Activated CD8-positive, alpha-beta memory T cell treated with anti-CD3 and anti-CD28 coated beads for 24 hours (primary cell): ENCODE data around the gene ANGPTL2.

Experiments
- DNase-seq: peaks from one replicate; pipeline ENCODE4 v3.0.0-alpha.2; 2020

Gene ANGPTL2

GRCh38 chr9:127045148-127045547, 77.3 kb downstream of the ANGPTL2 start:
- no peak for DNase-seq

DNA sequence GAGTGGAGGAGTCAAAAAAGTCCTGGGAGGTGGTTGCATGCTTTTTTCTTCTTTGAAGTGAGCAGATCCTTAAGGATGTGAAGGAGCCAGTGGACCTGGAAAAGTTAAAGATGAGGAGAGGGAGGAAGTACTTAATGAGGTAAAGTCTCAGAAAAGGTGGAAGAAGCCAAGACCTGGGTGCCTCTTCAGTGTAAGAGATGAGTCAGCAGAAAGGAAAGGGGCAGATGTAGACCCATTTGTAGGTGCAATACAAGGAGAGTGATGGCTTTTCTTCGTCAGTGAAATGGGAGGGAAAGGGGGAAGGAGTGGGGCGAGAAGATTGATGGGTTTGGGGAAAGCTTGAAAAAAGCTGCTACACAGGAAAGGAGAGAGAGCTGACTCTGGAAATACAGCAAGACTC, 82.9 kb downstream of the ANGPTL2 start:
- DNase-seq, result no peak

- DNase-seq, result no peak
These were observed 83.9 kb downstream of the ANGPTL2 start for GRCh38 chr9:127038531-127038930.
